LNCaP clone FGC (cell line): Measurements from ENCODE around the gene DBNL.
"Not testable (repeated sequence)": the region's sequence is repeated elsewhere in the genome, so short reads cannot be mapped to it uniquely, and the experiment has no call there.

Source experiments
- DNase-seq: peaks from one replicate; pipeline ENCODE4 v3.0.0-alpha.2; 2011; ENCODE audit warnings: low read depth
- H3K4me3 ChIP-seq: 2 replicates; pipeline ENCODE4 v1.5.1; 2011; ENCODE audit warnings: mild to moderate bottlenecking, low read depth, low read length, control low read depth
- TF ChIP-seq, protein P1 (sequence below): IDR thresholded peaks from 2 replicates; pipeline ENCODE4 v1.5.1; 2012; ENCODE audit warnings: mild to moderate bottlenecking; ENCODE audit not compliant: control insufficient read depth, insufficient read depth; ENCODE audit errors: extremely low read depth

The DBNL gene

GRCh38 chr7:44044315-44045225 lies at the start of gene DBNL:
Gene DBNL, plus strand, starts transcription at chr7:44044702. Its CDS starts 36 bp downstream, at chr7:44044738.
- TF ChIP-seq, protein P1, sequence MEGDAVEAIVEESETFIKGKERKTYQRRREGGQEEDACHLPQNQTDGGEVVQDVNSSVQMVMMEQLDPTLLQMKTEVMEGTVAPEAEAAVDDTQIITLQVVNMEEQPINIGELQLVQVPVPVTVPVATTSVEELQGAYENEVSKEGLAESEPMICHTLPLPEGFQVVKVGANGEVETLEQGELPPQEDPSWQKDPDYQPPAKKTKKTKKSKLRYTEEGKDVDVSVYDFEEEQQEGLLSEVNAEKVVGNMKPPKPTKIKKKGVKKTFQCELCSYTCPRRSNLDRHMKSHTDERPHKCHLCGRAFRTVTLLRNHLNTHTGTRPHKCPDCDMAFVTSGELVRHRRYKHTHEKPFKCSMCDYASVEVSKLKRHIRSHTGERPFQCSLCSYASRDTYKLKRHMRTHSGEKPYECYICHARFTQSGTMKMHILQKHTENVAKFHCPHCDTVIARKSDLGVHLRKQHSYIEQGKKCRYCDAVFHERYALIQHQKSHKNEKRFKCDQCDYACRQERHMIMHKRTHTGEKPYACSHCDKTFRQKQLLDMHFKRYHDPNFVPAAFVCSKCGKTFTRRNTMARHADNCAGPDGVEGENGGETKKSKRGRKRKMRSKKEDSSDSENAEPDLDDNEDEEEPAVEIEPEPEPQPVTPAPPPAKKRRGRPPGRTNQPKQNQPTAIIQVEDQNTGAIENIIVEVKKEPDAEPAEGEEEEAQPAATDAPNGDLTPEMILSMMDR: no peak
- DNase-seq: peak; percentile 61
- H3K4me3 ChIP-seq: peak within 1 kb of the TSS; percentile 61

- H3K4me3 ChIP-seq, DNase-seq: not testable (repeated sequence)
Measured at GRCh38 chr7:43997532-43997931, 47.0 kb upstream of the DBNL start, which contains the start of gene SPDYE1. Gene SPDYE1, plus strand, starts transcription at chr7:43997897. Its CDS starts 2,053 bp downstream, at chr7:43999950.

DNA sequence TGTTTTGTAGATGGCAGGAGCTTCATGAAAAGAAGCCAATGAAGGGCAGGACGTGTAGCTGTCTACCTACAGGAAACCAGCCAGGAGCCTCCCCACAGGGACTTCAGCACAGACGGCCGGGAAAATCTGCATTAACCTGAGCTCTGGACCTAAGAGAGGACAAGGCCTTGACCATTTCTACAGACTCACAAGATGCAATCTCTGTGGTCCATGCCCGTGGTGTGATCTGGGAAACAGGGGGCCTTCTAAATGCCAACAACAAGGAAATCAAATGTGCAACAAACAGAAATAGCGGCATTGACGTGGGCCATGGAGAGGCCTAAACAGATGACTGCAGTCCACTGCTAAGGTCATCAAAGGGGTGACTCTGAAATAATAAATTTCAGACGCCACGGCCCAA lies 32.4 kb upstream of the DBNL start:
- DNase-seq: not testable (repeated sequence)

DNA sequence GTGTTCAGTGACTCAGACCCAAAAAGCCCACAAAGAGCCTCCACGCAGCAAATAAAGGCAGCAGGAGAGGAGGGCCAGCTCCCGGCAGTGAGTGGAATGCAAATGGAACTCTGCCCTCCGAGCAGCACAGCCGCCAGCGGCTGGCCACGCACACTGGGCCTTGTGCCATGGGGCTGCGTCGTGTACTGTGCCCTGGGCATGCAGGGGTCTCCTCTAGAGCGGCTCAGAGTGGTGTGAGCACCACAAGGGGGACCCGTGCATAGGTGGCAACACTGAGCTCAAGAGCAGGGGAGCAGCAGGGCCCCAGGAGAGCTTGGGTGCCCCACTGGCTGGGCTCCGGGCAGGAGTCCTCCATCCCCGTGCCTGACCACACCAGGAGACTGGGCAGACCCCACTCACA lies 29.4 kb upstream of the DBNL start:
- not testable (repeated sequence) for DNase-seq, H3K4me3 ChIP-seq

More for the DNA sequence above, 32.4 kb upstream of the DBNL start:
- H3K4me3 ChIP-seq: not testable (repeated sequence)

DNA sequence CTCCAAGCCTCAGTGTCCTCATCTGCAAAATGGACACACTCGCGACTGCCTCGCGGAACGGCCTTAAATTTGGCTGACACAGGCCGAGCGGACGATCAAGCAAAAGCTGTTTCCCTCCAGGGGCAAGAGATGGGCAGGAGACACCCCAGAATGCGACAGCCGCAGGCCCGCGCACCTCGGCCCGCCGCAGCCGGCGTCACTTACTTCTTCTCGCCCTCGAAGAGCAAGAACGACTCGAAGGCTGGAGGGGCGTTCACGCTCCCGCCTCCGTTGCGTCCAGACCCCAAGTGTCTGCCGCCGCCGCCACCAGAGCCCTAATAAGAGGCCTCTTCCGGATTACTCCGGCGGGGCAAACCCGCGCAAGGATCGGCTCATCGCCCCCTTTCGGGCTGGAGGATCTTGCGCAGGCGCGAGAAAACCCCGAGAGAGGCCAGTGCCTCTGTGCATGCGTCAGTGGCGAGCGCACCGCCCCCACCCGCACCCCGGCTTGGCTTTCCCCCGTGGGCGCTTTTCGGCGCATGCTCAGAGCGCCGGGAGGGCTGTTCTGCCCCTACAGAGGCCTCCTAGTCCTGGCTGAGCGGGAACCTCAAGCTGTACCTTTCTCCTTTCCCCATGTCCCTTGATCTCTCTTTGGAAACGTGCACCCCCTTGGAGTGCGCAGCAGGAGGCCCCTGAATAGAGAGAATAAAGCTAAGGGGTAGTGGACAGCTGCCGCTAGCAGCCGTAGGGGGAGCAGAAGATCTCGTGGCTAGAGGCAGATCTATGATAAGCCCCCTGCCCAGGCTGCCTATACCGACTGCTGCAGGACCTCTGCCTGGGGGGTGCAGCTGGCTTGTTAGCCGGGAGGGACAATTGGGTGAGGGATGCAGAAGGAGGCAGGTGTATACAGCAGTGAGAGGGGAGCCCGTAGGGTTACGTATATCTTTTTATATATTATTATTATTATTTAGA lies 25.4 kb upstream of the DBNL start:
- H3K4me3 ChIP-seq: peak overlapping the region; percentile 81
- TF ChIP-seq, protein P1: peak; percentile 79
- peak; percentile 69 for DNase-seq

DNA sequence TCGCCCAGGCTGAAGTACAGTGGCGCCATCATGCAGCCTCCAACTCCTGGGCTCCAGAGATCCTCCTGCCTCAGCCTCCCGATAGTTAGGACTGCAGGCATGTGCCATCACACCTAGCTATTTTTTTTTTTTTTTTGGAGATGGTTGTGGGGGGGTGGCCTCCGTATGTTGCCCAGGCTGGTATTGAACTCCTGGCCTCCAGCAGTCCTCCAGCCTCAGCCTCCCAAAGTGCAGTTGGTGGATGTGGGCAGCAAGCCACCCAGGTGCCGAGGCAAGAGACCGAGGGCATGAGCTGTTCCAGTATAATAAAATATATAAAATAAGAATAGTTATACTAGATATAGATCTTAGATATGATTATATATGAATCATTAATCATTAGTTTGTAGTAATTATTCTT lies 24.7 kb upstream of the DBNL start:
- H3K4me3 ChIP-seq, DNase-seq: not testable (repeated sequence)

GRCh38 chr7:44022069-44022468 lies 22.4 kb upstream of the DBNL start:
- DNase-seq, H3K4me3 ChIP-seq: not testable (repeated sequence)

- H3K4me3 ChIP-seq, DNase-seq: not testable (repeated sequence)
Measured at GRCh38 chr7:44022796-44023467, 21.6 kb upstream of the DBNL start.

DNA sequence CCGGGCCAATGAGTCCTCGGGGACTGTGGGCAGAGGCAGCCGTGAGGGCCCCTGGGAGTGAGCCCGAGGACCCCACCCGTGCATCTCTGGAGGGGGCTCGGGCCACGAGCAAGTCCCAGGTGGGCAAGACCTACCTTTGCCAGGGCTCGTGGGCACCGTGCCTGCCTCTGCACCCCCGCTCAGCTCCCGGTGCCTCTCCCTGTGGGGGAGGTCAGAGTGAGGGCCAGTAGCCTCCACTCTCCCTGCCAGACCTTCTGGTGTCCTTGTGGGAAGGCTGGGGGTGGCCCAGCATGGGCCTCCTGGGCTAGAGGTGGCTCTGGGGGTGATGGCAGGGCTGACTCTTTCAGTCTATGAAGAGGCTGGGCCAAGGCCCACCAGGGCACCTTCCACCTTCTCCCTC lies 15.1 kb upstream of the DBNL start:
- DNase-seq, H3K4me3 ChIP-seq: not testable (repeated sequence)

- not testable (repeated sequence) for H3K4me3 ChIP-seq, DNase-seq
Measured at GRCh38 chr7:44030029-44030428, 14.5 kb upstream of the DBNL start.

GRCh38 chr7:44031319-44031718 lies 13.2 kb upstream of the DBNL start:
- DNase-seq, H3K4me3 ChIP-seq: not testable (repeated sequence)

- DNase-seq, H3K4me3 ChIP-seq: not testable (repeated sequence)
Measured at GRCh38 chr7:44032031-44032430, 12.5 kb upstream of the DBNL start.

GRCh38 chr7:44033971-44034844 lies 10.3 kb upstream of the DBNL start:
- DNase-seq: not testable (repeated sequence)

GRCh38 chr7:44036364-44036763 lies 8.1 kb upstream of the DBNL start:
- DNase-seq, H3K4me3 ChIP-seq: not testable (repeated sequence)

More at GRCh38 chr7:44033971-44034844, 10.3 kb upstream of the DBNL start:
- not testable (repeated sequence) for H3K4me3 ChIP-seq

DNA sequence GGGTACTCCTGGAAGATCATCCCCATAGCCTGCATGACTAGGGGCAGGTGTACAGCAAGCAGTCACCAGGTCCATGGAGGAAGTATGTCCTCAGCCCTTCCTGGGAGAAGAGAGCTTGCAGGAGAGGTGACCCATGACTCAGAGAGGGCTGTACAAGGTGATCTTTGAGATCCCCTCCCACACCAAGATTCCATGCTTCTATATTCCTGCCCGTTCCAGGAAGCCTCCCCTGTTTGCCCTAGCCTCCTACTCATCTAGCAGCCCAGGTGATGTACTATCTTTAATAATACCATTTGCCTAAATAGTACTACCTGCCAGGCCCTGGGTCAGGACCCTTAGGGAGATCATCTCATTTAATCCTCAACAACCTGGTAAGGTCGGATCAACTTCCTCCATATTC lies 6.6 kb upstream of the DBNL start:
- not testable (repeated sequence) for DNase-seq, H3K4me3 ChIP-seq
